Calu3 (cell line): ENCODE data around the gene CDH22. TPM values are rescaled to one million over a fixed set of nuclear protein-coding genes. Genes with fewer than 3 reads are reported as not detected.
A peak's percentile ranks its signal among the peaks of the same experiment; 100 is the strongest.

Experiments
- BruUV-seq: library from RNA; stranded (reverse); fragments of 400-500 nt; replicated peaks from 2 replicates; lab custom pipeline; 2021; lab: Mats Ljungman, UMichigan
- CTCF ChIA-PET: fragments of 300-600 bp; sonication (Branson Sonifier 250); formaldehyde crosslinking; loops from one replicate; lab custom pipeline; 2022; ENCODE audit warnings: antibody characterized with exemption; lab: Charles Lee
- DNase-seq: peaks from one replicate; pipeline ENCODE4 v3.0.0; 2022
- H3K27ac Mint-ChIP-seq: one replicate; pipeline ENCODE4 v1.8.0; 2022; ENCODE audit warnings: mixed read lengths; ENCODE audit not compliant: unreplicated experiment
- H3K27me3 Mint-ChIP-seq: one replicate; pipeline ENCODE4 v1.8.0; 2022; ENCODE audit warnings: mixed read lengths; ENCODE audit not compliant: unreplicated experiment
- H3K36me3 Mint-ChIP-seq: one replicate; pipeline ENCODE4 v1.8.0; 2022; ENCODE audit warnings: mild to moderate bottlenecking, moderate library complexity, mixed read lengths; ENCODE audit not compliant: insufficient read depth, unreplicated experiment
- H3K4me1 Mint-ChIP-seq: one replicate; pipeline ENCODE4 v1.8.0; 2022; ENCODE audit warnings: mild to moderate bottlenecking, low read depth, mixed read lengths; ENCODE audit not compliant: unreplicated experiment
- H3K4me3 Mint-ChIP-seq: one replicate; pipeline ENCODE4 v1.8.0; 2022; ENCODE audit warnings: mild to moderate bottlenecking, low read depth, moderate library complexity, mixed read lengths; ENCODE audit not compliant: unreplicated experiment
- H3K9me3 Mint-ChIP-seq: one replicate; pipeline ENCODE4 v1.8.0; 2022; ENCODE audit warnings: low read depth, mixed read lengths; ENCODE audit not compliant: unreplicated experiment
- CTCF ChIP-seq: fragments of 200-600 bp; IDR thresholded peaks from one replicate; pipeline ENCODE4 v1.8.0; 2022; ENCODE audit warnings: antibody characterized with exemption; ENCODE audit not compliant: unreplicated experiment
- intact Hi-C: fragments of 100-400 bp; cut with micrococcal nuclease; formaldehyde crosslinking; loops from one replicate; pipeline ENCODE4 v1.10.0; 2022; ENCODE audit not compliant: unreplicated experiment
- total RNA-seq: library from RNA; stranded (reverse); gene quantifications from 2 replicates; pipeline ENCODE4 v1.2.3, GENCODE V29; 2022

CDH22 gene
- total RNA-seq, 1 experiment from 2014 or later, result not detected

DNA sequence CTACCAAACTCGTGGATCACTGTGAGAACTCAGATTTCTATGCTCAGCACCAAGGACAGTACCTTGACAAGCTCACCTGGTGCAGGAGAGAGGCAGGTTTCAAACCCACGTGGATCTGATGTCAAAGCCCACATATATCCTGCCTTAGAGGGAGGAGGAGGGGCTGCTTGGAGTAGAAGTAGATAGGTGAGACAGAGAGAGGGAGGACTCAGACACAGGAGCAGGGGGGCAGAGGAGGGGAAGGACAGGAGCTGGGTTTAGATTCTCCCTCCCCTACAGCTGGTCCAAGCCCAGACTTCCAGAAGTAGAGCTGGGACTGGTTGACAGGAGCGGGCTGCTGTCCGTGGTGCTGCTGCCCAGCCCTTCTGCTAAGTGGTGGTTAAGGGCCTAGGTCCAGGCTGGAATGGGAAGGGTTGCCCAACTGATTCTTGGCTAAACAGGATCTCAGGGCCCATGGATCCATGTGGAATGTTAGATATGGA is 77.5 kb downstream of the CDH22 start:
- H3K9me3 Mint-ChIP-seq, result no peaks in the 10 kb centered on the region
- no peaks in the 10 kb centered on the region for H3K36me3 Mint-ChIP-seq
- peak; percentile 68 for DNase-seq
- CTCF ChIA-PET, result interaction anchor here (1.2 to 2.0 kb wide), 3 partner anchors 10 to 57 kb away, joined by 4 read pairs; no protein-coding TSS in a partner anchor
- H3K27ac Mint-ChIP-seq, result no peak overlapping the region
- no TSS peak for BruUV-seq
- H3K27me3 Mint-ChIP-seq, result peaks cover 90% of the 10 kb centered on the region
- no peak for TF ChIP-seq CTCF
- no peak overlapping the region for H3K4me3 Mint-ChIP-seq
- no peaks in the 10 kb centered on the region for H3K4me1 Mint-ChIP-seq
- intact Hi-C loops, result no loop called here

- no peaks in the 10 kb centered on the region for H3K9me3 Mint-ChIP-seq
- H3K4me3 Mint-ChIP-seq, result no peak overlapping the region
- CTCF ChIA-PET, result interaction anchor here (1.5 kb wide), 1 partner anchor 14 kb away, joined by 4 read pairs; no protein-coding TSS in a partner anchor
- peaks cover 90% of the 10 kb centered on the region for H3K27me3 Mint-ChIP-seq
- no TSS peak for BruUV-seq
- H3K27ac Mint-ChIP-seq, result no peak overlapping the region
- H3K4me1 Mint-ChIP-seq, result no peaks in the 10 kb centered on the region
- intact Hi-C loops, result no loop called here
- no peaks in the 10 kb centered on the region for H3K36me3 Mint-ChIP-seq
- TF ChIP-seq CTCF, result no peak
- DNase-seq, result no peak
Measured at GRCh38 chr20:46230106-46230491, 78.2 kb downstream of the CDH22 start.

GRCh38 chr20:46229478-46230105 is 78.7 kb downstream of the CDH22 start:
- CTCF ChIA-PET, result interaction anchor here (1.5 kb wide), 1 partner anchor 13 kb away, joined by 4 read pairs; no protein-coding TSS in a partner anchor
- no peaks in the 10 kb centered on the region for H3K4me1 Mint-ChIP-seq
- no peaks in the 10 kb centered on the region for H3K36me3 Mint-ChIP-seq
- DNase-seq, result no peak
- peaks cover 90% of the 10 kb centered on the region for H3K27me3 Mint-ChIP-seq
- no peak overlapping the region for H3K27ac Mint-ChIP-seq
- no peaks in the 10 kb centered on the region for H3K9me3 Mint-ChIP-seq
- H3K4me3 Mint-ChIP-seq, result no peak overlapping the region
- BruUV-seq, result no TSS peak
- intact Hi-C loops, result no loop called here
- TF ChIP-seq CTCF, result no peak

- DNase-seq, result no peak
- Mint-ChIP-seq H3K4me1 (no peaks in the 10 kb centered on the region), H3K4me3 (no peak overlapping the region), H3K36me3 (no peaks in the 10 kb centered on the region), H3K9me3 (no peaks in the 10 kb centered on the region), H3K27ac (no peak overlapping the region), H3K27me3 (peaks cover 90% of the 10 kb centered on the region)
- TF ChIP-seq CTCF, result no peak
- intact Hi-C loops, result no loop called here
- no TSS peak for BruUV-seq
- CTCF ChIA-PET, result no interaction called here
Measured at GRCh38 chr20:46228670-46229069, 79.6 kb downstream of the CDH22 start.
